Hematopoietic multipotent progenitor cell treated with erythropoietin and hydrocortisone succinate and interleukin-3 and kit ligand, for 8 days (in vitro differentiated cells): ENCODE data around the gene AGAP3.

ENCODE experiments used
- DNase-seq: peaks from one replicate; pipeline ENCODE4 v3.0.0-alpha.2; 2015

The AGAP3 gene

GRCh38 chr7:151057989-151058780 is 28.1 kb upstream of the AGAP3 start:
- DNase-seq, result peak; percentile 99

DNA sequence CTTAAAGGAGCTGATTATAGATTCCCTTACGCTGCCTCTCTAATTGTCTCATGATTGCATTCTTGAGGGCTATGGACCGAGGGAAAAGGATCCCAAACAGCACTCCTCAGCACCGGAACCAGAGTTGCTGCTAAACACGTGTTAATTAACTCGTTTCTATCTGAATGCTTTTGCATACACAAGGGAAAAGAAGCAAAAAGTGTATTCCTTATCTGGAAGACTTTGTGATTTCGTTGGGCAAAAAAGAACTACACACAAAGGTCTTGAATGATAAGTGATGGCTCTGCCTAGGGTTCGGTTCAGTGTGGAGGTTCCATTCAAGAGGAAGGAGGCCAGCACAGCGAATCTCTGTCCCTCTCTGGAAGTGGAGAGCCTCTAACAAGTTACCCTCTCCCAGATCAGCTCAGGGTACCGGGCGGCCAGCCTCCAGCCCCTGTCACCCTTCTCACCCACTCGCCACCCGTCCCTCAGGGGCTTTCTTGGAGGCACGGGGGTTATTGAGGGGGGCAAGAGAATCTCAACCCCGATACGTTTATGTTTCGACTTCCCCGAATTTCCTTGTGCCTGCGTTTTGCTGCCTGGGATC is 27.4 kb upstream of the AGAP3 start:
- peak; percentile 62 for DNase-seq

DNA sequence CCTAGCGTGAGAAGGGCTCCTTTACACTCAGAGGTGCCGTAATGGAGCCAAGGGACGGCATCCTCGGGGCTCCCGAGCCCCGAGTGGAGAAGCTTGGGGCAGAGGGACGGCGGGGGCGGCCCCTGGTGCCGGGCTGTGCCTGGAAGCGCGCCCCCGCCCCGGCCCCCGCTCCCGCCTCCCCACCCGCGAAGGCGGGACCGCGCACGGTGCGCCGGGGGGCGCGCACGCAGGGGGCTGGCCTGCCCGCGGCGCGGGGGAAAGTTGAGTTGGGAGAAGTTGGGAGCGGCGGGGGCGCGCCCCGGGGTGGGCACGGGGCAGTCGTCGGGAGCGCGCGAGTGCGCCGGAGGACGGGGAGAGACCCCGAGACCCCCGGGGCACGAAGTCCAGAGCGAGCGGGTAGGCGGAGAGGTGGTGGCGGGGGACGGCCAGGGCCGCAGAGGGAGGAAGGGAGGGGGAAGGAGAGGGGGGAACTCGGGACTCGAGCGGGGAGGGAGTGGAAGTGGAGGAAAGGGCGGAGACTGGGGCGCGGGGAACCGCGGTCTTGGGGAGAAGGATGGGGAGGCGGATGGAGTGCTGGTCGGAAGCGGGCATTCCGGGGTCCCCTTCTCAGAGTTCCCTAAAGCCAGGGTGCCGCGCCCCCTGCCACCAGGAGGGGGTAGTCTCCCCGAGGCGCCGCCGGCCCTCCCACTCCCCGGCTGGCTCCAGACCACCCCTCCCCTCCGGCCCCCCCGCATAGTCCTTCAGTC is 26.7 kb upstream of the AGAP3 start, which contains the start of gene SLC4A2:
Gene SLC4A2, plus strand, starts transcription at position 223 of the 746 bp plus-strand sequence. CDS start 2,399 bp downstream, outside the sequence.
- peak; percentile 71 for DNase-seq

DNA sequence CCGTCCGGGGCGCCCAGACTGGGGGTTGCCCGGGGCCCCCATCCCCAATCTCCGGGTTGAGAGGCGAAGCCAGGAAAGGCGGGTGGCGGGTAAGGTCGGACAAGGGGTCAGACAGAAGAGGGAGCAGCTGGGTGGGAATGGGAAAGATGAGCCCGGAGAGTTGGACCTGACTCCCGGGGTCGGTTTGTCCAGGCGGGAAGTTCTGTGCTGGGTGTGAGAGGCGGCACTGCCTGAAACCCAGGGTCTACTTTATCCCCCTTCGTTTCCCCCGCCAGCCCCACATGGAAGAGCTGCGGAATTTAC is 26.2 kb upstream of the AGAP3 start:
- no peak for DNase-seq

DNA sequence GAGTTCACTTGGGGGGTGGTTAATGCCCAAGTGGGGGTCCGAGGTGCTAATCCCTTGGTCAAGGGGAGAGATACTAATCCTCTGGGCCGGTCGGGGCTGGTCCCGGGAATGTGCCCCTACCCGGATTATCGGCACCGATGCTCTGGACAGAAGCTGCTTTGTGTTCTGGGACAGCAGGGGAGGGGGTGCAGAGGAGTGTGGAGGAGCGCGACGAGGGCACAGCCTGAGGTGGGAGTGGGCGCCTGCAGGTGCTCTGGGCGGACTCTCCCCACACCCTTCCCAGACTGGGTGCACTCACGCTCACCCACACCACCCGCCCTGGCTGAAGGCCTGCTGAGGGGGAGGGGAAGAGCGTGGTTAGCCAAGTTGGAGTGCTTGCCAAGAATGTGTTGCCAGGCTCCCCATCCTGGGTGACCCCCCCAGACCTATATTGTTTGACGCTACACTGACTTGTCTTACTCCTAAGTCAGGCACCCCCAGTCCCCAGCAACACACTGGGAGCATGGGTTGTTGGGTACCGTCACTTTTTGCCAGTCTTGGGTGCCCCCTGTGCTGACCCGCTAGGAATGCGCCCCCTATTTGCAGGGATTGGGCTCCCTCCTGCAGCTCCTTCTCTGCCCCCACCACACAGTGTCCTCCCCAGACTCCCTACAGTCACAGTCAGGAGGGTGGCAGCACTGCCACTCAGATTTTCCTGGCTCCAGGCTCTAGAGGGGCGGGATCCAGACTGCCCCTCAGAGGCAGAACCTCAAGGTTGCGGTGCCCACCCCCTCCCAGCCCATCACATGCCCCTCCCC is 25.7 kb upstream of the AGAP3 start:
- DNase-seq, result peak; percentile 72

DNA sequence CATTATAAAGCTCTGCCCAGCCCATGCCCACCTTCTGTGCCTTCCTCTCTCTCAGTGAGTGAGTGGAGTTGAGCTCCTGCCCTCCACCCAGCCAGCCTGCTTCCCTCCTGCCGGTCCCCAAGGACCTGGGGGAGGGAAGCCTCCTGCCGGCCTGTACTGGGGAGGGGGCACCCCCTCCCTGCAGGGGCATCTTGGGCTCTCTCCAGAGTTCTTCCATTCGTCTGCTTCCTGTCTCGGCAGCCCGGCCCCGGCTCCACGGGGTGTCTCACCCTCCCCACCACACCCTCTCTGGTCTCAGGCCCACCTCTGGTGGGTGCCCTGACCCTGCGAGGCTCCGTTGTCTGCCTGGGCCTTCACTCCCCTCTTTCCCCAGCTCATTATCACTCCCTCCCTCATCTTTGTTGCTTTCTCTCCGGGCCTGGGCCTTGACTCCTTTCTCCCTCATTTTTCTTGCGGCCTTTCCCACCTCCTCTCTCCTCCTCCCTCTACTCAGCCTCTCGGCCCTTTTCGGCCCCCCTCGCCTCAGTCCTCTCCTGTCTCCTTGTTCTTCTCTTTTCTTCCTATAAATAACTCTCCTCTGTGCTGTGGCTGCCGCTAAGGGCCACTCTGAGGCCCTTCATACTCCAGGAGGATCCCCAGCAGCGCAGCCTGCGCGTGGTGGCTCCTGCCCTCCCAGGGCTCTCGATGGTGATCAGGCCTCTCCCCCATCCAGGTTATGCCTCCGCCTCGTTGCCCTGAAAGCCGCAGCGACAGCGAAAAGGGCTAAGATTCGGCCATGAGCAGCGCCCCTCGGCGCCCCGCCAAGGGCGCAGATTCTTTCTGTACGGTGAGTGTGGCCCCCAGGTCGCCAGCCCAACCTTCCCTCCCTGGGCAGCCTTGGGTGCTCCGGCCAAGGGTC is 24.8 kb upstream of the AGAP3 start:
- DNase-seq, result no peak

DNA sequence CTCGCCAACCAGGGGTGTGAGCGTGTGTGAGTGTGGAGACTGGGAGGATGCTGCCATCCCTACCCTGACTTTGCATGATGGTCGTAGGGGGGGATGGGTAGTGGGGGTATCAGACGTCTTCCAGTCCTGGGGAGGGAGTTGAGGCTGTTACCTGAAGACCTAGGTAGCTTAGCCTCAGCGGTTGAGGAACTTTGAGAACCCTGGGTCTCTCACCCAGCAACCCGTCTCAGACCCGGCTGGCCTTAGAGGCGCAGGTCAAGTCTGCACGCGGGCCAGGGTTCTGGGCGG is 24.2 kb upstream of the AGAP3 start:
- no peak for DNase-seq

GRCh38 chr7:151062399-151063211 is 23.7 kb upstream of the AGAP3 start:
- no peak for DNase-seq

DNA sequence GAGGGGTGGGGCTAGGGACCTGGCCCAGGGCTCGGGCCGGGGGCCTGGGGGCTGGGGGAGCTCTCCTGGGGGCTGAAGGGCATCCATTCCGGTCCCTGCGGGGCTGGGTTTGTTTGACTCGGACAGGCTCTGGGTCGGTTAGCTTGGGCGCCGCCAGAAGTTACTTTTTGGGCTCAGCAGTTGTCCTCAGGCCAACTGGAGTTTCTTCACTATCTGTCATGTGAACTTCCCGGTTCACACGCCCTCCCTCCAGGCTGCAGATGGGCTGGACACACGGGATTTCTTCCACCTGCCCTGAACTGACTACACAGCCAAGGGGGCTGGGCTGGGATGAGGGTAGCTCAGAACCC is 23.1 kb upstream of the AGAP3 start:
- no peak for DNase-seq

DNA sequence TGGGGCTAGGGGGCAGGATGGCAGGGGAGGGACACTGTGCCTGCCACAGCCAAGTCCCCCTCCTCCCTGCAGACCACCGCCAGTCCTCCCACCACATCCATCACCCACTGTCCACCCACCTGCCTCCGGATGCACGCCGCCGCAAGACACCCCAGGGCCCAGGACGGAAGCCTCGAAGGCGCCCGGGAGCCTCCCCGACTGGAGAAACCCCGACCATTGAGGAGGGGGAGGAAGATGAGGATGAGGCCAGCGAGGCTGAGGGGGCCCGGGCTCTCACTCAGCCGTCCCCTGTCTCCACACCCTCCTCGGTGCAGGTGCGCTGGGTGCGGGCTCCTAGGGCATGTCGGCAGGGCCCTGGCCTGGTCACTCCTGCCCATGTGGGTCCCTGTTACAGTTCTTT is 21.8 kb upstream of the AGAP3 start:
- DNase-seq, result no peak

GRCh38 chr7:151064993-151065392 is 21.3 kb upstream of the AGAP3 start:
- DNase-seq, result no peak

- no peak for DNase-seq
Measured at GRCh38 chr7:151065516-151065915, 20.8 kb upstream of the AGAP3 start.

- DNase-seq, result no peak
Measured at GRCh38 chr7:151066273-151066974, 19.9 kb upstream of the AGAP3 start.

GRCh38 chr7:151068069-151068773 is 18.1 kb upstream of the AGAP3 start:
- DNase-seq, result no peak

DNA sequence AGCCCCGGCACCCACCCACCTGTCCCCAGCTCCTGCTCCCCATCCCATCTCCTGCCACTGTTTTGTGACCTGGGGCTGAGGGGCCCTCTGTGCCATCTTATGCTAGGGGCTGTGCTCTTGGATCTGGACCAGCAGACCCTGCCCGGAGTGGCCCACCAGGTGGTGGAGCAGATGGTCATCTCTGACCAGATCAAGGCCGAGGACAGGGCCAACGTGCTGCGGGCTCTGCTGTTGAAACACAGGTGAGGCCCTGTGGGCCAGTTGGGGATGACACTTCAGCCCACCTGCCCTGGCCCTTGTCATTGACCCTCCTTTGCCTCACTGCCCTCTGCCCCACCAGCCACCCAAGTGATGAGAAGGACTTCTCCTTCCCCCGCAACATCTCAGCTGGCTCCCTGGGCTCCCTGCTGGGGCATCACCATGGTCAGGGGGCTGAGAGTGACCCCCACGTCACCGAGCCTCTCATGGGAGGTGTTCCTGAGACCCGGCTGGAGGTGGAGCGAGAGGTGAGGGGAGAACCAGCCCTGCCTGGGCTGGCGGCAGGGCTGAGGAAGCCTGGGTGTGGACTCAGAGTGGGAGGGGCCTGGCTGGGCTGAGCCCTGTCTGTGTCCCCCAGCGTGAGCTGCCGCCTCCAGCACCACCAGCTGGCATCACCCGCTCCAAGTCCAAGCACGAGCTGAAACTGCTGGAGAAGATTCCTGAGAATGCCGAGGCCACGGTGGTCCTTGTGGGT is 16.3 kb upstream of the AGAP3 start:
- no peak for DNase-seq

- DNase-seq, result no peak
Measured at GRCh38 chr7:151070574-151070960, 15.7 kb upstream of the AGAP3 start.

- no peak for DNase-seq
Measured at GRCh38 chr7:151071032-151071866, 15.0 kb upstream of the AGAP3 start.

DNA sequence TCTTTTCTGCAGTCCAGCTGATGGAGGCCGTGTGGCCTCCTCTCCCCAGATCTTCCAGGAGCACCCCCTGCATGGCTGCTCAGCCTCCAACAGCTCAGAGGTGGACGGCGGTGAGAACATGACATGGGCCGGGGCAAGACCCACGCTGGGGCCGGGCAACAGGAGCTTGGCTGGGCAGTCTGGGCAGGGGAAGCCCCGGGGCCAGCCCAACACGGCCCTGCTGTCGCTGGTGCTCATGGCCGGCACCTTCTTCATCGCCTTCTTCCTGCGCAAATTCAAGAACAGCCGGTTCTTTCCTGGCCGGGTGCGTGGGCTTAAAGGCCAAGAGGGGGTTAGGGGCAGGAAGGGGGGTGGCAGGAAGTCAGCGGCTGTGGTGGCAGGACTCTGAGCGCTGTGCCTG is 12.3 kb upstream of the AGAP3 start:
- DNase-seq, result no peak
